ENCODE data around the gene MYO1E.
"Not testable (repeated sequence)": the region's sequence is repeated elsewhere in the genome, so short reads cannot be mapped to it uniquely, and the experiment has no call there.

The MYO1E gene

GRCh38 chr15:59399465-59400102 is 26.9 kb upstream of the MYO1E start:
- in situ Hi-C loops (cut with MboI; ENCODE audit: low sequenced_read_pairs): no loop called here
- no peak for DNase-seq (ENCODE audit: low spot score in 2 of 2)
- H3K36me3 ChIP-seq (replicated peaks): no peaks in the 10 kb centered on the region
- no peaks in the 10 kb centered on the region for H3K4me1 ChIP-seq
- H3K9me3 ChIP-seq: no peaks in the 10 kb centered on the region
- H3K27me3 ChIP-seq (ENCODE audit: low read depth): no peaks in the 10 kb centered on the region
- no peak overlapping the region for H3K4me3 ChIP-seq

GRCh38 chr15:59398220-59398619 is 25.5 kb upstream of the MYO1E start:
- in situ Hi-C loops (cut with MboI; ENCODE audit: low sequenced_read_pairs): no loop called here
- Histone ChIP-seq H3K4me1 (no peaks in the 10 kb centered on the region), H3K27me3 (ENCODE audit: low read depth) (no peaks in the 10 kb centered on the region), H3K4me3 (no peak overlapping the region), H3K9me3 (no peaks in the 10 kb centered on the region), H3K36me3 (replicated peaks) (no peaks in the 10 kb centered on the region)
- no peak for DNase-seq (ENCODE audit: low spot score in 2 of 2)

GRCh38 chr15:59396679-59397078 is 24.0 kb upstream of the MYO1E start:
- no peaks in the 10 kb centered on the region for H3K4me1 ChIP-seq
- no peaks in the 10 kb centered on the region for H3K36me3 ChIP-seq (replicated peaks)
- no peak for DNase-seq (ENCODE audit: low spot score in 2 of 2)
- H3K9me3 ChIP-seq: no peaks in the 10 kb centered on the region
- no peaks in the 10 kb centered on the region for H3K27me3 ChIP-seq (ENCODE audit: low read depth)
- no peak overlapping the region for H3K4me3 ChIP-seq
- in situ Hi-C loops (cut with MboI; ENCODE audit: low sequenced_read_pairs): no loop called here

- Histone ChIP-seq H3K9me3 (no peaks in the 10 kb centered on the region), H3K27me3 (ENCODE audit: low read depth) (no peaks in the 10 kb centered on the region), H3K4me1 (no peaks in the 10 kb centered on the region), H3K4me3 (no peak overlapping the region), H3K36me3 (replicated peaks) (no peaks in the 10 kb centered on the region)
- in situ Hi-C loops (cut with MboI; ENCODE audit: low sequenced_read_pairs): no loop called here
- no peak for DNase-seq (ENCODE audit: low spot score in 2 of 2)
Measured at GRCh38 chr15:59396211-59396610, 23.5 kb upstream of the MYO1E start.

GRCh38 chr15:59394166-59394661 is 21.5 kb upstream of the MYO1E start:
- in situ Hi-C loops (cut with MboI; ENCODE audit: low sequenced_read_pairs): no loop called here

GRCh38 chr15:59392299-59392698 is 19.6 kb upstream of the MYO1E start:
- H3K36me3 ChIP-seq (replicated peaks): no peaks in the 10 kb centered on the region
- no peaks in the 10 kb centered on the region for H3K9me3 ChIP-seq
- DNase-seq (ENCODE audit: low spot score in 2 of 2): no peak
- no peak overlapping the region for H3K4me3 ChIP-seq
- in situ Hi-C loops (cut with MboI; ENCODE audit: low sequenced_read_pairs): no loop called here
- H3K27me3 ChIP-seq (ENCODE audit: low read depth): no peaks in the 10 kb centered on the region
- no peaks in the 10 kb centered on the region for H3K4me1 ChIP-seq

More at GRCh38 chr15:59394166-59394661, 21.5 kb upstream of the MYO1E start:
- no peak for DNase-seq (ENCODE audit: low spot score in 2 of 2)
- H3K4me3 ChIP-seq: no peak overlapping the region
- H3K36me3 ChIP-seq (replicated peaks): no peaks in the 10 kb centered on the region
- H3K27me3 ChIP-seq (ENCODE audit: low read depth): no peaks in the 10 kb centered on the region
- no peaks in the 10 kb centered on the region for H3K9me3 ChIP-seq
- H3K4me1 ChIP-seq: no peaks in the 10 kb centered on the region

DNA sequence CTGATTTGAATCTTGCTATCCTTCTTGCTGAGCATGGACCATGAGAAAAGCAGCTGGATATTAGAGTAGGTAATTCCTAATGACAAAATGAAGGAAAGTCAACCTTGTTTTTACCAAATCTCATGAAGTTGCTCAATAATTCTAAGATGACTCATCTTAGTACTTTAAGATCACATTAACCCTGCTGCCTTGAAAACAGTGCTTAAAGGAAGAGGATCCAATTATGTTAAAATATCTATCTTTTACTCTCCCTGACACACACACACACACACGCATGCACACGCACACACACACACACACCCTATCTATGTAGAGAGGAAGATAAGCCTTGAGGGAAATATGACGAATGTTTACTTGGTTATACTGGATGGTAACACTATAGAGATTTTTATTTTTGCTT is 16.0 kb upstream of the MYO1E start:
- Histone ChIP-seq H3K4me3 (no peak overlapping the region), H3K36me3 (replicated peaks) (no peaks in the 10 kb centered on the region), H3K4me1 (no peaks in the 10 kb centered on the region), H3K9me3 (no peaks in the 10 kb centered on the region), H3K27me3 (ENCODE audit: low read depth) (no peaks in the 10 kb centered on the region)
- in situ Hi-C loops (cut with MboI; ENCODE audit: low sequenced_read_pairs): no loop called here
- no peak for DNase-seq (ENCODE audit: low spot score in 2 of 2)

DNA sequence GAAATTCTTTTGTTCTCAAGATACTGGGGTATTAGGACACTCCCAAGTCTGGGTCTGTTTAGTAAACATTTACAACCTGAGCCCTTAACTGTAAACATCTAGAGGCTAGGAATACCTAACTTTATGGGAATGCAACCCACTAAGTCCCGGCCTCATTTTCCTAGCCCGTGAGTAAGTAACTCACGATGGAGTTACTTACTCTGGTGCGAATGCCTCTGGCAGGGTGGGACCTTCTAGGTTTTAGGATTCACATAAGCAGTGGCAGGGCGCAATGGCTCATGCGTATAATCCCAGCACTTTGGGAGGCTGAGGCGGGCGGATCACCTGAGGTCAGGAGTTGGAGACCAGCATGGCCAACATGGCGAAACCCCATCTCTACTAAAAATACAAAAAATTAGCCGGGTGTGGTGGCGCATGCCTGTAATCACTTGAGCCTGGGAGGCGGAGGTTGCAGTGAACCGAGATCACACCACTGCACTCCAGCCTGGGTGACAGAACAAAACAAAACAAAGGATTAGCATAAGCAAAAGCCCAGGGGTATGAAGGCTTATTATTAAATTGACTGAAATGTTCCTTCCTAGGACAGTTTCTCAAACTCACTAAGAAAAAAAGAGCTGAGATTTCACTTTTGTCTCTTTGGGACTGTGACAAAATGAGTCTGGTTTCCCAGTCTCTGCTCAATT is 14.7 kb upstream of the MYO1E start:
- H3K27me3 ChIP-seq (ENCODE audit: low read depth); H3K4me3 ChIP-seq; DNase-seq (ENCODE audit: low spot score in 2 of 2); H3K4me1 ChIP-seq; in situ Hi-C loops (cut with MboI; ENCODE audit: low sequenced_read_pairs); H3K9me3 ChIP-seq; H3K36me3 ChIP-seq (replicated peaks): not testable (repeated sequence)

DNA sequence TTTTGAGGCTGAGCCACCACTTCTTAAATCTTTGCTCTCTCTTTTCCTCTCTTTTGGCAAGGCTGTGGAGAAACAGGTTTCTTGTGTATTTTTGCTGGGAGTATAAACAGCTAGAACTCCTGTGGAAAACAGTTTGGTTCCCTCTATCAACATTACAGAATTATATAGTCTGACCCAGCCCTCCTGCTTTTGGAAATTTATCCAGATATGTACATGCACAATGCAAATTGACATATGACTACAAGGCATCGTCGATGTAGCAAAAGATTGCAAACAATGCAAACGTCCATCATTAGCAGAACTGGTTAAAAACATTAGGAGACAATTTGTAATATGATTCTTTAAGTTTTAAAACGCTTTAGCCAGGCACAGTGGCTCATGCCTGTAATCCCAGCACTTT is 12.5 kb upstream of the MYO1E start:
- Histone ChIP-seq H3K4me3 (no peak overlapping the region), H3K36me3 (replicated peaks) (no peaks in the 10 kb centered on the region), H3K9me3 (no peaks in the 10 kb centered on the region), H3K27me3 (ENCODE audit: low read depth) (no peaks in the 10 kb centered on the region), H3K4me1 (no peaks in the 10 kb centered on the region)
- no peak for DNase-seq (ENCODE audit: low spot score in 2 of 2)
- in situ Hi-C loops (cut with MboI; ENCODE audit: low sequenced_read_pairs): no loop called here

DNA sequence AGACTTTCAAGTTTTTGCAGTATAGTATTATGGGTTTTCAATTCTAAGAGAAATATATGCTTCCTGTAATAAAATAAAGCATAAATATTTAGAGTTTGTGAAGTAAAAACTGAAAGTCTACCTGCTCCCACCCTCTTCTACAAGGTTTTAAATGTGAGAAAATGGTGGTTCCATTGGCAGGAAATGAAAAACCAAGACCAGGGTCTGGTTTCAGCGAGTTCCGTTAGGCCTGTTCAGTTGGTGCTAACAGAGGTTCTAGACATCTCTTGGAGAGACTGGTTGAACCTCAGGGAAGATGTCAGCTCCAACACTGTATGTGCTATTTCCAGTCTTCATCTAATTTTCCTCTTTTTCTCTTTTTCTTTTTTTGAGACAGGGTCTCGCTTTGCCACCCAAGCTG is 11.8 kb upstream of the MYO1E start:
- no peaks in the 10 kb centered on the region for H3K9me3 ChIP-seq
- no peaks in the 10 kb centered on the region for H3K4me1 ChIP-seq
- DNase-seq (ENCODE audit: low spot score in 2 of 2): no peak
- no peaks in the 10 kb centered on the region for H3K27me3 ChIP-seq (ENCODE audit: low read depth)
- no peaks in the 10 kb centered on the region for H3K36me3 ChIP-seq (replicated peaks)
- no peak overlapping the region for H3K4me3 ChIP-seq
- in situ Hi-C loops (cut with MboI; ENCODE audit: low sequenced_read_pairs): no loop called here

DNA sequence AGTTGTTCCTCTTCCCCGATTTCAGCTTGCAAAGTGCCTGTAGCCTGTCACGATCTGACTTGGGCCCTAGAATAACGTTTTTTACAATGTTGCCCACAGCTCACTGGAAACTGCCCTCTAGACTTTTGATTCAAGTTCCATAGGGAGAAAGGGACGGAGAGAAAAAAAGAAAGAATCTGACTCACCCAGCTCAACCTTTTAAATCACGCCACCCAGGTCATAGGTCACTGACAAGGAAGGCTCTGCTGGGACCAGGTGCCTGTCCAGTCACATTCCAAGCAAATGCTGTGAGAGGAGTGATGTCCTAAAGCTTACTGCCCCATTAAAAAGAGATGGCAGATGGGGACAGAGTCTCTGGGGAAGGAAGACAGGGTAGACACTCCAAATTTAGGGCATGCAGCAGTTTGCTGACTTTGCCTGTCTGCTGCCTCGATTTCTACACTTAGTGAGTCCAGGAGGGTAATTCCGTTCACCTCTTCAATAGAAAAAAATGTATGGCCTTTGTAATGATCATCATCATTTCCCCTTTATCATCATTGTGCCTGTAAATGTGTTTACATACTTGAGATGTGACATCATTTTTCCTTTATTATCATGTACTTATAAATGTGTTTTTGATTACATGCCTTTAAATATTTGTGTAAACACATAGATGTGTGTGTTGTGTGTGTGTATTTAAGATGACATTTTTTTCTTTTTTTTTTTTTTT is 8.4 kb upstream of the MYO1E start:
- Histone ChIP-seq H3K4me1 (no peaks in the 10 kb centered on the region), H3K36me3 (replicated peaks) (no peaks in the 10 kb centered on the region), H3K27me3 (ENCODE audit: low read depth) (no peaks in the 10 kb centered on the region), H3K9me3 (no peaks in the 10 kb centered on the region), H3K4me3 (no peak overlapping the region)
- in situ Hi-C loops (cut with MboI; ENCODE audit: low sequenced_read_pairs): no loop called here
- no peak for DNase-seq (ENCODE audit: low spot score in 2 of 2)

DNA sequence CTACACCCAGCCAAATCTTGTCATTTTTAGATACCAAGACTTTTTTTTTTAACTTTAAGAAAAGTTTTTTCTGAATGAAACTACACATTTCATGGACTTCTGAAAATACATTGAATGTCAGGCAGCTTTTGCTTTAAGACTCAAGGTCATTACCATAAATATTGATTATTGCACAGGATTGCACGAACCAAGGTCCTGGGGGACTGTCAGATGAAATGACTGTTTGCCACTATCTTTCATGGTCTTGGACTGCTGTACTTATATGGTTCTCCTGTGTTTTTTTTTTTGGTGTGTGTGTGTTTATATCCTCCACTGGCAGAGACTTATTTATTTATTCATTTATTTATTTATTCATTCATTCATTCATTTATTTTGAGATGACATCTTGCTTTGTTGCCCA is 6.9 kb upstream of the MYO1E start:
- in situ Hi-C loops (cut with MboI; ENCODE audit: low sequenced_read_pairs): no loop called here
- Histone ChIP-seq H3K9me3 (no peaks in the 10 kb centered on the region), H3K4me1 (no peaks in the 10 kb centered on the region), H3K27me3 (ENCODE audit: low read depth) (no peaks in the 10 kb centered on the region), H3K36me3 (replicated peaks) (no peaks in the 10 kb centered on the region), H3K4me3 (no peak overlapping the region)
- DNase-seq (ENCODE audit: low spot score in 2 of 2): no peak

- no peaks in the 10 kb centered on the region for H3K27me3 ChIP-seq (ENCODE audit: low read depth)
- no peaks in the 10 kb centered on the region for H3K36me3 ChIP-seq (replicated peaks)
- H3K4me1 ChIP-seq: no peaks in the 10 kb centered on the region
- no peaks in the 10 kb centered on the region for H3K9me3 ChIP-seq
- DNase-seq (ENCODE audit: low spot score in 2 of 2): no peak
- in situ Hi-C loops (cut with MboI; ENCODE audit: low sequenced_read_pairs): no loop called here
- H3K4me3 ChIP-seq: no peak overlapping the region
Measured at GRCh38 chr15:59378855-59379254, 6.2 kb upstream of the MYO1E start.

- Histone ChIP-seq H3K4me1 (peaks cover 8% of the 10 kb centered on the region), H3K4me3 (no peak overlapping the region), H3K36me3 (replicated peaks) (no peaks in the 10 kb centered on the region), H3K9me3 (no peaks in the 10 kb centered on the region), H3K27me3 (ENCODE audit: low read depth) (no peaks in the 10 kb centered on the region)
- DNase-seq (ENCODE audit: low spot score in 2 of 2): no peak
- in situ Hi-C loops (cut with MboI; ENCODE audit: low sequenced_read_pairs): no loop called here
Measured at GRCh38 chr15:59377924-59378323, 5.3 kb upstream of the MYO1E start.

Measured in HAP-1 (cell line).